Left ventricle myocardium inferior (tissue), 1 donor: ENCODE data around the gene GEN1. TPM values are rescaled to one million over a fixed set of nuclear protein-coding genes. Genes with fewer than 3 reads are reported as not detected.
A peak's percentile ranks its signal among the peaks of the same experiment; 100 is the strongest.

Experiments
- DNase-seq: peaks from one replicate; pipeline ENCODE4 v3.0.0-alpha.2; 2020
- H3K27ac ChIP-seq: fragments of 200-600 bp; replicated peaks from 2 replicates; pipeline ENCODE4 v1.8.0; 2021
- H3K27me3 ChIP-seq: fragments of 200-600 bp; 2 replicates; pipeline ENCODE4 v1.8.0; 2021; ENCODE audit warnings: low read depth
- H3K36me3 ChIP-seq: fragments of 200-600 bp; 2 replicates; pipeline ENCODE4 v1.8.0; 2021
- H3K4me1 ChIP-seq: fragments of 200-600 bp; 2 replicates; pipeline ENCODE4 v1.8.0; 2021
- H3K4me3 ChIP-seq: fragments of 200-600 bp; 2 replicates; pipeline ENCODE4 v1.8.0; 2021; ENCODE audit warnings: mild to moderate bottlenecking, moderate library complexity
- H3K9me3 ChIP-seq: fragments of 200-600 bp; replicated peaks from 2 replicates; pipeline ENCODE4 v1.8.0; 2021
- CTCF ChIP-seq: fragments of 200-600 bp; IDR thresholded peaks from 2 replicates; pipeline ENCODE4 v1.8.0; 2021; ENCODE audit warnings: antibody characterized with exemption, mild to moderate bottlenecking, borderline replicate concordance
- intact Hi-C: fragments of 100-400 bp; cut with micrococcal nuclease; formaldehyde crosslinking; loops from one replicate; pipeline ENCODE4 v1.11.0; 2022
- total RNA-seq: library from RNA; stranded (reverse); fragmentation: NEBNext Ultra II Directional; extraction: Animal tissue kit (Norgen Biotek cat#: 25700); gene quantifications from one replicate; pipeline ENCODE4 v1.2.1, GENCODE V29; 2021
- donor health status: DM: no; HTN: yes; CAD: no; lungs with severe emphysema.

GEN1 gene
- total RNA-seq, 1 donor from 2014 or later: 4.3 TPM

- no peaks in the 10 kb centered on the region for H3K9me3 ChIP-seq
- DNase-seq: no peak
- no peak overlapping the region for H3K27ac ChIP-seq
- peaks cover 18% of the 10 kb centered on the region for H3K36me3 ChIP-seq
- no peak for TF ChIP-seq CTCF
- intact Hi-C loops: no loop called here
- peaks cover 16% of the 10 kb centered on the region for H3K4me1 ChIP-seq
- H3K4me3 ChIP-seq: no peak overlapping the region
- no peaks in the 10 kb centered on the region for H3K27me3 ChIP-seq
Observed at GRCh38 chr2:17747684-17748452, 6.1 kb upstream of the GEN1 start.

- no peak for TF ChIP-seq CTCF
- no peaks in the 10 kb centered on the region for H3K27me3 ChIP-seq
- H3K4me3 ChIP-seq: no peak overlapping the region
- peaks cover 24% of the 10 kb centered on the region for H3K4me1 ChIP-seq
- H3K36me3 ChIP-seq: peaks cover 15% of the 10 kb centered on the region
- intact Hi-C loops: no loop called here
- DNase-seq: no peak
- H3K27ac ChIP-seq: no peak overlapping the region
- H3K9me3 ChIP-seq: no peaks in the 10 kb centered on the region
Observed at GRCh38 chr2:17748745-17749144, 5.2 kb upstream of the GEN1 start.

GRCh38 chr2:17749753-17750438 is 4.0 kb upstream of the GEN1 start:
- H3K4me3 ChIP-seq: no peak overlapping the region
- peaks cover 4% of the 10 kb centered on the region for H3K36me3 ChIP-seq
- peaks cover 33% of the 10 kb centered on the region for H3K4me1 ChIP-seq
- no peak overlapping the region for H3K27ac ChIP-seq
- DNase-seq: no peak
- no peak for TF ChIP-seq CTCF
- intact Hi-C loops: no loop called here
- no peaks in the 10 kb centered on the region for H3K27me3 ChIP-seq
- no peaks in the 10 kb centered on the region for H3K9me3 ChIP-seq

- DNase-seq: no peak
- Histone ChIP-seq H3K9me3 (no peaks in the 10 kb centered on the region), H3K4me3 (peak overlapping the region; percentile 89), H3K27me3 (no peaks in the 10 kb centered on the region), H3K36me3 (no peaks in the 10 kb centered on the region), H3K4me1 (peaks cover 55% of the 10 kb centered on the region), H3K27ac (no peak overlapping the region)
- no peak for TF ChIP-seq CTCF
- intact Hi-C loops: no loop called here
Observed at GRCh38 chr2:17752246-17752645, 1.7 kb upstream of the GEN1 start.

- H3K4me3 ChIP-seq: peak overlapping the region; percentile 89
- TF ChIP-seq CTCF: no peak
- no peaks in the 10 kb centered on the region for H3K36me3 ChIP-seq
- no peaks in the 10 kb centered on the region for H3K27me3 ChIP-seq
- peaks cover 62% of the 10 kb centered on the region for H3K4me1 ChIP-seq
- intact Hi-C loops: no loop called here
- no peaks in the 10 kb centered on the region for H3K9me3 ChIP-seq
- DNase-seq: peak; percentile 37
- peak overlapping the region; percentile 97 for H3K27ac ChIP-seq
Observed at GRCh38 chr2:17752892-17753802, 791 bp upstream of the GEN1 start.
